Activated CD4-positive, CD25-positive, alpha-beta regulatory T cell treated with anti-CD3 and anti-CD28 coated beads, Interleukin-2, amount 50 U/mL, for 24 hours (primary cell): Measurements from ENCODE around the gene IGFL4.
"Not testable (repeated sequence)": the region's sequence is repeated elsewhere in the genome, so short reads cannot be mapped to it uniquely, and the experiment has no call there.

ENCODE experiments used
- ATAC-seq, 2 donors: fragments of 150-1000 bp; cut with Tn5 transposase; one replicate each; pipeline ENCODE4 v1.10.0; 2021; ENCODE audit warnings: mild to moderate bottlenecking in 1 of 2, moderate library complexity in 1 of 2

IGFL4 gene

GRCh38 chr19:46040952-46041500 is at the start of gene IGFL4:
TSS of gene IGFL4 (minus strand) at chr19:46041002. CDS start at chr19:46040962, 40 bp downstream.
- ATAC-seq: no peak

- ATAC-seq: no peak
Observed at GRCh38 chr19:46090444-46090843, 49.6 kb upstream of the IGFL4 start.

GRCh38 chr19:46089432-46089831 is 48.6 kb upstream of the IGFL4 start:
- ATAC-seq: no peak

- no peak for ATAC-seq
Observed at GRCh38 chr19:46088101-46088500, 47.3 kb upstream of the IGFL4 start.

- ATAC-seq: no peak
Observed at GRCh38 chr19:46085888-46086287, 45.1 kb upstream of the IGFL4 start.

- ATAC-seq: no peak
Observed at GRCh38 chr19:46082728-46083050, 41.9 kb upstream of the IGFL4 start.

- no peak for ATAC-seq
Observed at GRCh38 chr19:46081928-46082727, 41.3 kb upstream of the IGFL4 start.

- ATAC-seq: no peak
Observed at GRCh38 chr19:46080561-46080960, 39.8 kb upstream of the IGFL4 start.

GRCh38 chr19:46079576-46079975 is 38.8 kb upstream of the IGFL4 start:
- no peak for ATAC-seq

- not testable (repeated sequence) for ATAC-seq
Observed at GRCh38 chr19:46078573-46079332, 38.0 kb upstream of the IGFL4 start.

GRCh38 chr19:46077815-46078167 is 37.0 kb upstream of the IGFL4 start:
- ATAC-seq: no peak

GRCh38 chr19:46076951-46077814 is 36.4 kb upstream of the IGFL4 start:
- ATAC-seq: peak; percentile 32 to 43

- no peak for ATAC-seq
Observed at GRCh38 chr19:46076031-46076880, 35.5 kb upstream of the IGFL4 start.

- no peak for ATAC-seq
Observed at GRCh38 chr19:46073268-46073922, 32.6 kb upstream of the IGFL4 start.

- ATAC-seq: no peak
Observed at GRCh38 chr19:46069806-46070341, 29.1 kb upstream of the IGFL4 start.

GRCh38 chr19:46068345-46069258 is 27.8 kb upstream of the IGFL4 start:
- no peak for ATAC-seq

- ATAC-seq: no peak
Observed at GRCh38 chr19:46067691-46068090, 26.9 kb upstream of the IGFL4 start.

GRCh38 chr19:46066471-46066870 is 25.7 kb upstream of the IGFL4 start:
- ATAC-seq: no peak

- no peak for ATAC-seq
Observed at GRCh38 chr19:46065486-46066071, 24.8 kb upstream of the IGFL4 start.

GRCh38 chr19:46063201-46063600 is 22.4 kb upstream of the IGFL4 start:
- no peak for ATAC-seq
